DOHH2 (cell line): ENCODE data around the gene PKD1.

Experiments used
- H3F3A ChIP-seq: fragments of 200-600 bp; sonication (generic), shearing (Covaris generic); 2 replicates; pipeline ENCODE4 v1.6.0; 2016; ENCODE audit warnings: antibody characterized with exemption, mild to moderate bottlenecking; ENCODE audit not compliant: control insufficient read depth, insufficient read depth
- H3K27ac ChIP-seq: fragments of 200-600 bp; sonication (generic); 2 replicates; pipeline ENCODE4 v1.5.1; 2014; ENCODE audit warnings: low read depth, mild to moderate bottlenecking, low read length, moderate library complexity
- H3K27me3 ChIP-seq: fragments of 200-600 bp; sonication (generic); 2 replicates; pipeline ENCODE4 v1.6.1; 2014; ENCODE audit warnings: mild to moderate bottlenecking, low read length, mixed read lengths; ENCODE audit not compliant: control insufficient read depth
- H3K36me3 ChIP-seq: fragments of 200-600 bp; sonication (generic); 2 replicates; pipeline ENCODE4 v1.6.1; 2014; ENCODE audit warnings: mild to moderate bottlenecking, low read length, moderate library complexity, mixed read lengths; ENCODE audit not compliant: control insufficient read depth
- H3K4me1 ChIP-seq: fragments of 200-600 bp; sonication (generic); 2 replicates; pipeline ENCODE4 v1.6.1; 2014; ENCODE audit warnings: mild to moderate bottlenecking, low read length, mixed read lengths; ENCODE audit not compliant: control insufficient read depth
- H3K4me2 ChIP-seq: fragments of 200-600 bp; sonication (generic); 2 replicates; pipeline ENCODE4 v1.6.0; 2014; ENCODE audit warnings: mild to moderate bottlenecking, low read length, moderate library complexity
- H3K4me3 ChIP-seq: fragments of 200-600 bp; sonication (generic); 2 replicates; pipeline ENCODE4 v1.5.1; 2014; ENCODE audit warnings: mild to moderate bottlenecking, low read length, mixed read lengths
- H3K79me2 ChIP-seq: fragments of 200-600 bp; sonication (generic); 2 replicates; pipeline ENCODE4 v1.6.1; 2014; ENCODE audit warnings: mild to moderate bottlenecking, low read length, mixed read lengths; ENCODE audit not compliant: control insufficient read depth
- H3K9me2 ChIP-seq: fragments of 200-600 bp; sonication (generic); replicated peaks from 2 replicates; pipeline ENCODE4 v1.6.1; 2014; ENCODE audit warnings: mild to moderate bottlenecking, low read length, mixed read lengths; ENCODE audit not compliant: control insufficient read depth
- H3K9me3 ChIP-seq: fragments of 200-600 bp; sonication (generic); 2 replicates; pipeline ENCODE4 v1.6.1; 2014; ENCODE audit warnings: antibody characterized with exemption, low read length, mixed read lengths; ENCODE audit not compliant: control insufficient read depth, insufficient read depth
- H4K20me1 ChIP-seq: fragments of 200-600 bp; sonication (generic); 2 replicates; pipeline ENCODE4 v1.6.0; 2014; ENCODE audit warnings: low read depth, mild to moderate bottlenecking, antibody characterized with exemption, low read length, moderate library complexity; ENCODE audit not compliant: control insufficient read depth, insufficient read depth
- CTCF ChIP-seq: fragments of 200-600 bp; sonication (generic); IDR thresholded peaks from one replicate; pipeline ENCODE4 v1.5.1; 2014; ENCODE audit warnings: antibody characterized with exemption, mild to moderate bottlenecking, low read depth, low read length; ENCODE audit not compliant: poor library complexity, severe bottlenecking
- EZH2phosphoT487 ChIP-seq: fragments of 200-600 bp; sonication (generic); IDR thresholded peaks from 2 replicates; pipeline ENCODE4 v1.6.1; 2017; ENCODE audit warnings: borderline replicate concordance, mild to moderate bottlenecking, antibody characterized with exemption, low read length, moderate library complexity, mixed read lengths

The PKD1 gene

GRCh38 chr16:2090777-2091546 is 44.7 kb downstream of the PKD1 start:
- Histone ChIP-seq H3K36me3 (peaks cover 32% of the 10 kb centered on the region), H3K9me3 (no peaks in the 10 kb centered on the region), H3K79me2 (no peaks in the 10 kb centered on the region), H3K27me3 (no peaks in the 10 kb centered on the region), H3K27ac (no peak overlapping the region), H3K4me3 (no peak overlapping the region), H4K20me1 (no peaks in the 10 kb centered on the region), H3K4me1 (peaks cover 6% of the 10 kb centered on the region), H3F3A (no peaks in the 10 kb centered on the region), H3K4me2 (no peak overlapping the region), H3K9me2 (no peaks in the 10 kb centered on the region)
- no peak for TF ChIP-seq CTCF
- TF ChIP-seq EZH2phosphoT487: no peak

GRCh38 chr16:2090481-2090776 is 45.3 kb downstream of the PKD1 start:
- peaks cover 6% of the 10 kb centered on the region for H3K4me1 ChIP-seq
- H3K27ac ChIP-seq: no peak overlapping the region
- H4K20me1 ChIP-seq: no peaks in the 10 kb centered on the region
- H3K79me2 ChIP-seq: no peaks in the 10 kb centered on the region
- H3K36me3 ChIP-seq: peaks cover 36% of the 10 kb centered on the region
- H3K9me2 ChIP-seq: no peaks in the 10 kb centered on the region
- no peak overlapping the region for H3K4me2 ChIP-seq
- no peaks in the 10 kb centered on the region for H3K27me3 ChIP-seq
- H3K4me3 ChIP-seq: no peak overlapping the region
- TF ChIP-seq EZH2phosphoT487 (no peak), CTCF (no peak)
- no peaks in the 10 kb centered on the region for H3K9me3 ChIP-seq
- no peaks in the 10 kb centered on the region for H3F3A ChIP-seq

- Histone ChIP-seq H3K27ac (no peak overlapping the region), H3K4me2 (no peak overlapping the region), H3K4me3 (no peak overlapping the region), H4K20me1 (no peaks in the 10 kb centered on the region), H3K36me3 (peaks cover 36% of the 10 kb centered on the region), H3K27me3 (no peaks in the 10 kb centered on the region), H3K9me2 (no peaks in the 10 kb centered on the region), H3K4me1 (peaks cover 6% of the 10 kb centered on the region), H3K79me2 (no peaks in the 10 kb centered on the region), H3F3A (no peaks in the 10 kb centered on the region), H3K9me3 (no peaks in the 10 kb centered on the region)
- TF ChIP-seq EZH2phosphoT487: no peak
- no peak for TF ChIP-seq CTCF
These were observed 45.8 kb downstream of the PKD1 start for GRCh38 chr16:2089706-2090480.
